HepG2 (cell line): ENCODE measurements around the gene CHN2. TPM values are rescaled to one million over a fixed set of nuclear protein-coding genes. Genes with fewer than 3 reads are reported as not detected.

Source experiments
- ATAC-seq: fragments of 200-7000 bp; cut with Tn5 transposase; 3 replicates; pipeline ENCODE4 v1.9.1; 2020; ENCODE audit warnings: mild to moderate bottlenecking, moderate library complexity
- BruUV-seq: library from RNA; stranded (reverse); fragments of 400-500 nt; replicated peaks from 2 replicates; lab custom pipeline; 2021; lab: Mats Ljungman, UMichigan
- CTCF ChIA-PET: fragments of 300-600 bp; formaldehyde crosslinking; extraction: SDS; loops from one replicate; lab custom pipeline; 2021; ENCODE audit warnings: low total read pairs, inconsistent platforms, low intra/inter-chr PET ratio; lab: Yijun Ruan, JAX
- POLR2A ChIA-PET: fragments of 350-600 bp; sonication (Branson Sonifier 250); formaldehyde crosslinking; loops from one replicate; lab custom pipeline; 2020; ENCODE audit warnings: antibody characterized with exemption, inconsistent platforms; lab: Yijun Ruan, JAX
- DNase-seq: peaks from one replicate; pipeline ENCODE4 v3.0.0-alpha.2; 2015; ENCODE audit warnings: low spot score
- FAIRE-seq: peaks from 3 replicates; lab custom pipeline; 2011; peaks lifted over from hg19 to GRCh38; lab: Jason Lieb, UNC
- H2AFZ ChIP-seq: one replicate; pipeline ENCODE4 v1.6.1; 2011; ENCODE audit warnings: low read length, inconsistent platforms
- H3K27ac ChIP-seq: fragments of 300-600 bp; 3 replicates; pipeline ENCODE4 v1.8.0; 2011; ENCODE audit warnings: mixed run types, mild to moderate bottlenecking, mixed read lengths, low read length, inconsistent platforms; ENCODE audit not compliant: insufficient read depth; ENCODE audit errors: extremely low read length
- H3K27me3 ChIP-seq, 2 experiments: fragments of 200-600 bp in 1 of 2; 2 replicates in 1 of 2; 3 replicates in 1 of 2; pipeline versions ENCODE4 v1.6.0 to v1.8.0; 2011; ENCODE audit warnings: low read length in 2 of 2, mild to moderate bottlenecking in 2 of 2, moderate library complexity in 2 of 2, inconsistent platforms in 1 of 2; ENCODE audit not compliant: insufficient read depth in 2 of 2, control insufficient read depth in 1 of 2
- H3K36me3 ChIP-seq, 2 experiments: fragments of 200-600 bp in 1 of 2; replicated peaks in 1 of 2; 2 replicates in 1 of 2; 3 replicates in 1 of 2; pipeline versions ENCODE4 v1.5.1 to v1.8.0; 2011; ENCODE audit warnings: low read length in 2 of 2, inconsistent platforms in 1 of 2; ENCODE audit not compliant: insufficient read depth in 2 of 2, control insufficient read depth in 1 of 2
- H3K4me1 ChIP-seq: 2 replicates; pipeline ENCODE4 v1.5.1; 2012; ENCODE audit warnings: low read length, inconsistent platforms; ENCODE audit not compliant: insufficient read depth
- H3K4me2 ChIP-seq: 2 replicates; pipeline ENCODE4 v1.6.0; 2011; ENCODE audit warnings: low read depth, low read length, inconsistent platforms
- H3K4me3 ChIP-seq, 3 experiments: fragments of 200-600 bp in 1 of 3; sonication (generic), shearing (Covaris generic) in 1 of 3; replicated peaks in 1 of 3; 2 replicates each; pipeline ENCODE4 v1.5.1; 2011 to 2016; ENCODE audit warnings: low read length in 3 of 3, inconsistent platforms in 2 of 3, low read depth in 2 of 3, mild to moderate bottlenecking in 2 of 3, control low read depth in 1 of 3, mixed read lengths in 1 of 3; ENCODE audit not compliant: insufficient read depth in 1 of 3
- H3K79me2 ChIP-seq: one replicate; pipeline ENCODE4 v1.6.1; 2011; ENCODE audit warnings: low read length, inconsistent platforms; ENCODE audit not compliant: insufficient read depth
- H3K9ac ChIP-seq: 2 replicates; pipeline ENCODE4 v1.6.0; 2011; ENCODE audit warnings: mild to moderate bottlenecking, low read depth, low read length, inconsistent platforms; ENCODE audit not compliant: insufficient read depth
- H3K9me3 ChIP-seq: 2 replicates; pipeline ENCODE4 v1.5.1; 2012; ENCODE audit warnings: mild to moderate bottlenecking, low read length
- H4K20me1 ChIP-seq: 2 replicates; pipeline ENCODE4 v1.6.0; 2011; ENCODE audit warnings: inconsistent platforms, mild to moderate bottlenecking, low read length, moderate library complexity; ENCODE audit not compliant: insufficient read depth
- CEBPB ChIP-seq: IDR thresholded peaks from 2 replicates; pipeline ENCODE4 v1.6.1; 2011; ENCODE audit warnings: low read depth, low read length, improper control_type of control experiment, borderline replicate concordance
- KAT2B ChIP-seq: fragments of 150-350 bp; IDR thresholded peaks from 2 replicates; pipeline ENCODE4 v1.6.1; 2014; ENCODE audit warnings: low read depth, low read length, borderline replicate concordance
- KAT7 ChIP-seq: IDR thresholded peaks from 2 replicates; pipeline ENCODE4 v1.6.1; 2018; ENCODE audit warnings: borderline replicate concordance, missing compliant biosample characterization
- KDM5A ChIP-seq: fragments of 200-600 bp; sonication (generic); IDR thresholded peaks from 2 replicates; pipeline ENCODE4 v1.7.0; 2018; ENCODE audit warnings: antibody characterized with exemption, mild to moderate bottlenecking, low read length, borderline replicate concordance
- SRF ChIP-seq: IDR thresholded peaks from 2 replicates; pipeline ENCODE4 v1.6.1; 2011; ENCODE audit warnings: mild to moderate bottlenecking, low read depth, low read length, moderate library complexity
- TSC22D2 ChIP-seq: sonication (generic); formaldehyde crosslinking; IDR thresholded peaks from 2 replicates; pipeline ENCODE4 v1.5.1; 2020; ENCODE audit warnings: missing genetic modification reagents, mild to moderate bottlenecking, borderline replicate concordance
- ZFYVE20 ChIP-seq: sonication (generic); formaldehyde crosslinking; IDR thresholded peaks from 2 replicates; pipeline ENCODE4 v1.8.0; 2023; ENCODE audit warnings: low read depth, mild to moderate bottlenecking, moderate library complexity, missing genetic modification reagents, borderline replicate concordance
- ZNF549 ChIP-seq: sonication (generic); formaldehyde crosslinking; IDR thresholded peaks from 2 replicates; pipeline ENCODE4 v1.5.0; 2020; ENCODE audit warnings: missing genetic modification reagents
- WGBS: methylation state at CpG from one replicate; pipeline ENCODE4 v1.1.6; 2017; ENCODE audit warnings: low lambda C conversion rate; 5-methylcytosine and 5-hydroxymethylcytosine counted together
- in situ Hi-C: cut with HindIII; loops from 2 replicates; pipeline ENCODE4 v1.10.0; 2017; ENCODE audit warnings: low pct_unique_long_range_greater_than_20kb; ENCODE audit not compliant: extremely low pct_ligation_motif_present
- intact Hi-C: fragments of 100-400 bp; cut with micrococcal nuclease; formaldehyde crosslinking; loops from one replicate; pipeline ENCODE4 v1.10.0; 2022; ENCODE audit not compliant: unreplicated experiment
- polyA plus RNA-seq, 8 experiments: library from polyadenylated mRNA; depleted of rRNA in 3 of 8; stranded (reverse) in 7 of 8; unstranded in 1 of 8; fragments of >200 nt; fragmentation: Illumina TruSeq in 4 of 8; extraction: Trizol in 4 of 8; gene quantifications; 2 replicates each; pipeline versions ENCODE4 v1.2.1 to v1.2.3, GENCODE V29; 2011 to 2016; ENCODE audit warnings: low read depth in 4 of 8, missing spikeins in 1 of 8, mixed read lengths in 1 of 8; ENCODE audit not compliant: insufficient read depth in 1 of 8
- total RNA-seq, 5 experiments: library from RNA; depleted of rRNA; stranded (reverse); fragments of >200 nt; fragmentation: Illumina TruSeq; extraction: Trizol; gene quantifications; 2 replicates each; pipeline ENCODE4 v1.2.3, GENCODE V29; 2016; ENCODE audit warnings: low read depth in 1 of 5
- TF ChIP-seq, protein P1 (sequence below): sonication (generic); formaldehyde crosslinking; IDR thresholded peaks from 2 replicates; pipeline ENCODE4 v1.5.0; 2020; ENCODE audit warnings: mild to moderate bottlenecking, missing genetic modification reagents
- TF ChIP-seq, protein P2 (sequence below): sonication (generic); formaldehyde crosslinking; IDR thresholded peaks from 2 replicates; pipeline ENCODE4 v1.9.0; 2021; ENCODE audit warnings: missing genetic modification reagents, mild to moderate bottlenecking, borderline replicate concordance

Gene CHN2
- total and polyA plus RNA-seq, 2 of the 13 experiments (the other 11 are each of a cell fraction or from before 2014, with no cell fraction given), result 23.5 to 30.5 TPM

DNA sequence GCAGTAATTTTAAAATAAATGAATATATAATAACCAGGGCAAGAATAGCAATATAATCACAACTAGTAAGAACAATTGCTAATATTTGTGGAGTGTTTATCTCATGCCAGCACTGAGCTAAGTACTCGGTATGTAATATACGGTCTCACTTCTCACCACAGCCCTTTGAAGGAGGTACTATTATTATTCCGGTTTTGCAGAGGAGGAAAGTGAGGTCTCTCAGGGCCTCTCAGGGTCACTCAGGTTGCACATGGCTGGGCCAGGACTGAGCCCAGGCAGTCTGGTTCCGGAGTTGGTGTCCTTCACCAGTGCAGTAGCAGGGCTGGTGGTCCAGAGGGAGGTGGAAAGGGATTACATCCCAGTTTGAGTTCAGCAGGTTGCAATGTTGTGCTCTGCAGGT lies 80.9 kb downstream of the CHN2 start:
- Histone ChIP-seq H3K4me3 (no peak overlapping the region), H3K27ac (no peak overlapping the region), H2AFZ (no peak overlapping the region), H3K36me3 (no peaks in the 10 kb centered on the region; a peak in 2 of 5 replicates), H3K4me2 (no peak overlapping the region), H3K4me1 (peaks cover 71% of the 10 kb centered on the region), H3K79me2 (peaks cover 43% of the 10 kb centered on the region), H3K27me3 (no peaks in the 10 kb centered on the region), H3K9ac (no peak overlapping the region), H4K20me1 (no peaks in the 10 kb centered on the region), H3K9me3 (no peaks in the 10 kb centered on the region)
- CTCF ChIA-PET, result no interaction called here
- POLR2A ChIA-PET, result no interaction called here
- no TSS peak for BruUV-seq
- in situ Hi-C loops, result no loop called here
- WGBS, result 96% methylated on average over 4 of the region's 4 CpGs
- DNase-seq (no peak), ATAC-seq (no peak), FAIRE-seq (no peak)
- TF ChIP-seq, protein P1, sequence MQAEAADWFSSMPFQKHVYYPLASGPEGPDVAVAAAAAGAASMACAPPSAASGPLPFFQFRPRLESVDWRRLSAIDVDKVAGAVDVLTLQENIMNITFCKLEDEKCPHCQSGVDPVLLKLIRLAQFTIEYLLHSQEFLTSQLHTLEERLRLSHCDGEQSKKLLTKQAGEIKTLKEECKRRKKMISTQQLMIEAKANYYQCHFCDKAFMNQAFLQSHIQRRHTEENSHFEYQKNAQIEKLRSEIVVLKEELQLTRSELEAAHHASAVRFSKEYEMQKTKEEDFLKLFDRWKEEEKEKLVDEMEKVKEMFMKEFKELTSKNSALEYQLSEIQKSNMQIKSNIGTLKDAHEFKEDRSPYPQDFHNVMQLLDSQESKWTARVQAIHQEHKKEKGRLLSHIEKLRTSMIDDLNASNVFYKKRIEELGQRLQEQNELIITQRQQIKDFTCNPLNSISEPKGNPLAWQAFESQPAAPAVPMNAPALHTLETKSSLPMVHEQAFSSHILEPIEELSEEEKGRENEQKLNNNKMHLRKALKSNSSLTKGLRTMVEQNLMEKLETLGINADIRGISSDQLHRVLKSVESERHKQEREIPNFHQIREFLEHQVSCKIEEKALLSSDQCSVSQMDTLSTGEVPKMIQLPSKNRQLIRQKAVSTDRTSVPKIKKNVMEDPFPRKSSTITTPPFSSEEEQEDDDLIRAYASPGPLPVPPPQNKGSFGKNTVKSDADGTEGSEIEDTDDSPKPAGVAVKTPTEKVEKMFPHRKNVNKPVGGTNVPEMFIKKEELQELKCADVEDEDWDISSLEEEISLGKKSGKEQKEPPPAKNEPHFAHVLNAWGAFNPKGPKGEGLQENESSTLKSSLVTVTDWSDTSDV (CRISPR knock-in tag), result no peak
- TF ChIP-seq KDM5A (no peak), KAT2B (no peak), TSC22D2 (CRISPR knock-in tag) (no peak), SRF (no peak), ZFYVE20 (CRISPR knock-in tag) (no peak), KAT7 (CRISPR knock-in tag) (no peak), CEBPB (no peak), ZNF549 (CRISPR knock-in tag) (no peak)
- TF ChIP-seq, protein P2, sequence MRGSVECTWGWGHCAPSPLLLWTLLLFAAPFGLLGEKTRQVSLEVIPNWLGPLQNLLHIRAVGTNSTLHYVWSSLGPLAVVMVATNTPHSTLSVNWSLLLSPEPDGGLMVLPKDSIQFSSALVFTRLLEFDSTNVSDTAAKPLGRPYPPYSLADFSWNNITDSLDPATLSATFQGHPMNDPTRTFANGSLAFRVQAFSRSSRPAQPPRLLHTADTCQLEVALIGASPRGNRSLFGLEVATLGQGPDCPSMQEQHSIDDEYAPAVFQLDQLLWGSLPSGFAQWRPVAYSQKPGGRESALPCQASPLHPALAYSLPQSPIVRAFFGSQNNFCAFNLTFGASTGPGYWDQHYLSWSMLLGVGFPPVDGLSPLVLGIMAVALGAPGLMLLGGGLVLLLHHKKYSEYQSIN, result no peak
- intact Hi-C loops, result no loop called here
